WTC11 (cell line): Measurements from ENCODE around the gene ZNF467.

ENCODE experiments used
- CREB1 ChIP-seq: sonication (generic); formaldehyde crosslinking; IDR thresholded peaks from 2 replicates; pipeline ENCODE4 v1.8.0; 2023; ENCODE audit warnings: mild to moderate bottlenecking, missing genetic modification reagents
- CTCF ChIP-seq: fragments of 200-600 bp; IDR thresholded peaks from 2 replicates; pipeline ENCODE4 v1.8.0; 2022; ENCODE audit warnings: antibody characterized with exemption
- NR1H2 ChIP-seq: sonication (generic); formaldehyde crosslinking; IDR thresholded peaks from 2 replicates; pipeline ENCODE4 v1.9.0; 2021; ENCODE audit warnings: mild to moderate bottlenecking, moderate library complexity, missing genetic modification reagents
- NR3C1 ChIP-seq: sonication (generic); formaldehyde crosslinking; conservative IDR thresholded peaks from 2 replicates; pipeline ENCODE4 v1.8.1; 2023; ENCODE audit warnings: low read depth, mild to moderate bottlenecking, missing genetic modification reagents
- PRDM15 ChIP-seq: sonication (generic); formaldehyde crosslinking; IDR thresholded peaks from 2 replicates; pipeline ENCODE4 v1.8.0; 2022; ENCODE audit warnings: missing genetic modification reagents
- TEAD4 ChIP-seq: sonication (generic); formaldehyde crosslinking; IDR thresholded peaks from 2 replicates; pipeline ENCODE4 v1.8.0; 2022; ENCODE audit warnings: mild to moderate bottlenecking, missing genetic modification reagents
- TP53 ChIP-seq: sonication (generic); formaldehyde crosslinking; IDR thresholded peaks from 2 replicates; pipeline ENCODE4 v1.8.1; 2023; ENCODE audit warnings: mild to moderate bottlenecking, missing genetic modification reagents
- ZNF232 ChIP-seq: sonication (generic); formaldehyde crosslinking; IDR thresholded peaks from 2 replicates; pipeline ENCODE4 v1.8.0; 2022; ENCODE audit warnings: mild to moderate bottlenecking, missing genetic modification reagents

DNA sequence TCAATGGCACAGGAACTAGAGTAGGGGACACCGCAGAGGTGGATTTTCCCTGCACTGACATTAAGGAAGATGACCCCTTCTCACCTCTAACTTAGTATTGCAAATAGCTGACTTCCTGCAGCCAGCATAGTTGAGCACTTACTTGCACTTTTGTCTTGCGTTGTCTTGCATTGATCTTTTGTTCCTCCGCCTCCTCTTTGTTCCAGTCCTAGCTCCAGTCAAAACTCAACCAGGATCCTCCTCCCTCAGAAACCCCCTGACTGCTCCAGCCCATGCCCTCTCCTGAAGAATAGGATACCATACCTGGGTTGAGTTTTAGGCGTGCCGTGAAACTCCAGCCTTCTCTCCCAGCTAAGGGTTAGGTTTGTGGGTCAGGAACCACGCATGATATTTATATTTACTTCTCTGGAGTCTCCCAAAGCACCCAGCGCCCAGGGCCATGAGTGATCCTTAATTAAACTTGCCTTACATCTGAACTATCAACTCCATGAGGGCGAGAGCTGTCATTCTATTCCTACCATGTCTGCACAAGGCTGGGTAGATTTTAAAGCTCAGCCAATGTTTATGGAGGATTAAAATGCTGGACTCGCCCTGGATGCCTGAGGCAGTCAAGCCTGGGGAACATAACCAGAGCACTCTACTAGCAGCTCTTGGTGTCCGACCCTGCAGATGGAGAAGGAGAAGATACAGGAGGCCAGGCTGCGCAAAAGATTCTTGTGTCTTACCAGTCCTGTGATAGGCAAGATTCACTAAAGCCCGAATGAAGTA, 14.1 kb downstream of the ZNF467 start:
- no peak for TF ChIP-seq CTCF
- no peak for TF ChIP-seq NR1H2 (CRISPR knock-in tag)
- no peak for TF ChIP-seq NR3C1 (CRISPR knock-in tag)
- no peak for TF ChIP-seq ZNF232 (CRISPR knock-in tag)
- TF ChIP-seq PRDM15: no peak
- TF ChIP-seq CREB1: no peak
- TF ChIP-seq TEAD4 (CRISPR knock-in tag): no peak
- no peak for TF ChIP-seq TP53 (CRISPR knock-in tag)
